B cell (primary cell): ENCODE data around the gene MFAP2. TPM values are rescaled to one million over a fixed set of nuclear protein-coding genes. Genes with fewer than 3 reads are reported as not detected.

Source experiments
- ATAC-seq: fragments of 200-7000 bp; cut with Tn5 transposase; one replicate; pipeline ENCODE4 v1.10.0; 2021; ENCODE audit warnings: low read depth, mild to moderate bottlenecking, moderate number of reproducible peaks, moderate library complexity
- CTCF ChIA-PET: fragments of 350-600 bp; sonication (Branson Sonifier 250); formaldehyde crosslinking; loops from one replicate; lab custom pipeline; 2021; ENCODE audit warnings: antibody characterized with exemption, inconsistent platforms; lab: Charles Lee
- POLR2A ChIA-PET: fragments of 350-600 bp; sonication (Branson Sonifier 250); formaldehyde crosslinking; loops from one replicate; lab custom pipeline; 2021; ENCODE audit warnings: antibody characterized with exemption; lab: Charles Lee
- DNase-seq: peaks from one replicate; pipeline ENCODE4 v3.0.0; 2013
- H2AFZ ChIP-seq: 2 replicates; pipeline ENCODE4 v1.6.1; 2012; ENCODE audit warnings: mild to moderate bottlenecking, low read depth, low read length; ENCODE audit not compliant: insufficient read depth, poor library complexity, severe bottlenecking
- H3K27ac ChIP-seq, 2 donors: 1 replicate in 1 of 2; 2 replicates in 1 of 2; pipeline ENCODE4 v1.5.1; 2012 to 2013; ENCODE audit warnings: low read length in 2 of 2, mild to moderate bottlenecking in 2 of 2, moderate library complexity in 1 of 2
- H3K27me3 ChIP-seq, 4 experiments: fragments of 200-600 bp in 1 of 4; sonication (generic) in 1 of 4; replicated peaks in 1 of 4; 1 replicate in 2 of 4; 2 replicates in 2 of 4; pipeline versions ENCODE4 v1.6.1 to v1.7.0; 2013 to 2016; ENCODE audit warnings: low read length in 3 of 4, mild to moderate bottlenecking in 2 of 4, mixed read lengths in 1 of 4, moderate library complexity in 1 of 4; ENCODE audit not compliant: insufficient read depth in 4 of 4, control insufficient read depth in 3 of 4; ENCODE audit errors: control extremely low read depth in 1 of 4
- H3K36me3 ChIP-seq, 2 experiments: replicated peaks in 1 of 2; 1 replicate in 1 of 2; 2 replicates in 1 of 2; pipeline versions ENCODE4 v1.6.1 to v1.7.1; 2013; ENCODE audit warnings: low read length in 1 of 2; ENCODE audit not compliant: insufficient read depth in 2 of 2, control insufficient read depth in 1 of 2; ENCODE audit errors: control extremely low read depth in 1 of 2, extremely low read depth in 1 of 2
- H3K4me1 ChIP-seq, 2 donors: fragments of 200-600 bp in 1 of 2; sonication (generic) in 1 of 2; 1 replicate in 1 of 2; 2 replicates in 1 of 2; pipeline versions ENCODE4 v1.5.1 to v1.6.1; 2013 to 2017; ENCODE audit warnings: low read length in 2 of 2; ENCODE audit not compliant: control insufficient read depth in 2 of 2, insufficient read depth in 2 of 2
- H3K4me2 ChIP-seq: replicated peaks from 2 replicates; pipeline ENCODE3; 2012; ENCODE audit warnings: mild to moderate bottlenecking, low read depth, low read length; ENCODE audit not compliant: poor library complexity, severe bottlenecking
- H3K4me3 ChIP-seq, 5 experiments: fragments of 200-600 bp in 1 of 5; sonication (generic) in 1 of 5; 1 replicate in 3 of 5; 2 replicates in 2 of 5; pipeline versions ENCODE4 v1.5.1 to v1.7.0; 2011 to 2016; ENCODE audit warnings: low read length in 4 of 5, mild to moderate bottlenecking in 4 of 5, low read depth in 2 of 5, control low read depth in 1 of 5, moderate library complexity in 1 of 5; ENCODE audit not compliant: insufficient read depth in 1 of 5; ENCODE audit errors: control extremely low read depth in 1 of 5, extremely low read depth in 1 of 5
- H3K79me2 ChIP-seq: fragments of 200-600 bp; sonication (generic); one replicate; pipeline ENCODE4 v1.6.0; 2016; ENCODE audit warnings: low read length; ENCODE audit not compliant: control insufficient read depth, insufficient read depth
- H3K9ac ChIP-seq: fragments of 200-600 bp; sonication (generic); 2 replicates; pipeline ENCODE4 v1.6.1; 2017; ENCODE audit warnings: mild to moderate bottlenecking, low read length, moderate library complexity
- H3K9me3 ChIP-seq, 3 donors: one replicate each; pipeline versions ENCODE4 v1.6.1 to v1.7.1; 2013; ENCODE audit warnings: low read length in 2 of 3; ENCODE audit not compliant: control insufficient read depth in 2 of 3, insufficient read depth in 1 of 3; ENCODE audit errors: control extremely low read depth in 1 of 3
- H4K20me1 ChIP-seq: 2 replicates; pipeline ENCODE4 v1.6.0; 2012; ENCODE audit warnings: mild to moderate bottlenecking, low read length; ENCODE audit not compliant: insufficient read depth, control insufficient read depth, poor library complexity, severe bottlenecking
- H3K27ac Mint-ChIP-seq: one replicate; pipeline ENCODE4 v1.8.0; 2021; ENCODE audit warnings: mixed read lengths
- H3K27me3 Mint-ChIP-seq: one replicate; pipeline ENCODE4 v1.8.0; 2021; ENCODE audit warnings: mixed read lengths
- H3K4me1 Mint-ChIP-seq: one replicate; pipeline ENCODE4 v1.8.0; 2021; ENCODE audit warnings: mixed read lengths
- H3K4me3 Mint-ChIP-seq: one replicate; pipeline ENCODE4 v1.8.0; 2021; ENCODE audit warnings: mixed read lengths
- H3K9me3 Mint-ChIP-seq: one replicate; pipeline ENCODE4 v1.8.0; 2022; ENCODE audit warnings: mixed read lengths; ENCODE audit not compliant: insufficient read depth
- EZH2 ChIP-seq: IDR thresholded peaks from 2 replicates; pipeline ENCODE4 v1.6.1; 2012; ENCODE audit warnings: borderline replicate concordance, low read depth, mild to moderate bottlenecking, moderate library complexity, low read length; ENCODE audit not compliant: insufficient read depth, poor library complexity, severe bottlenecking
- WGBS: methylation state at CpG from one replicate; pipeline ENCODE4 v1.1.5; 2013; ENCODE audit warnings: missing lambda C conversion rate; ENCODE audit not compliant: insufficient coverage; 5-methylcytosine and 5-hydroxymethylcytosine counted together
- intact Hi-C: fragments of 100-400 bp; cut with micrococcal nuclease; formaldehyde crosslinking; loops from one replicate; pipeline ENCODE4 v1.10.0; 2022
- polyA plus RNA-seq: library from polyadenylated mRNA; depleted of rRNA; stranded (reverse); fragments of >200 nt; gene quantifications from 2 replicates; pipeline ENCODE4 v1.2.3, GENCODE V29; 2012
- total RNA-seq, 2 donors: library from RNA; stranded (reverse); fragments of 120-200 nt in 1 of 2; gene quantifications; 1 replicate in 1 of 2; 2 replicates in 1 of 2; pipeline versions ENCODE4 v1.2.3 to v1.2.4, GENCODE V29; 2013 to 2022
- TF ChIP-seq, protein P1 (sequence below): fragments of 200-600 bp; IDR thresholded peaks from one replicate; pipeline ENCODE4 v1.8.0; 2022; ENCODE audit warnings: antibody characterized with exemption, mild to moderate bottlenecking

The MFAP2 gene
- total and polyA plus RNA-seq, 2 donors (not counting 1 experiment from before 2014, with no cell fraction given), result not detected

DNA sequence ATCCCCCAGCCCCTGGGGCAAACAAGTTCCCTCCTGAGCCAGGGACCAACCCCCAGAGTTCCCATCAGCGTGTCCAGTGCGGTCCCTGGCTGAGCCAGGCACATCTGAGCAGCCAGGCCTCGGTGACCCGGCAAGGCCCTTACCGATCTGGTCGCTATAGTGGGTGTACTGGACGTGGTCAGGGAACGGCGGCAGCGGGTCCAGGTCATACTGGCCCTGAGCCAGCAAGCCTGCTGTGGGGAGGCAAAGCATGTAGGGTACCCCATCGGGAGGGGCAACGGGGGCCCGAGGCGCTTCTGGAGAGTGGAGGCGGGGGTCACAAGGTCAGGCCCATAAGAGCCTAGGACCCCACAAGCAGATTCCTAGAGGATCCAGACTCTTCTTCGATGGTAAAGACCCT is 3.5 kb downstream of the MFAP2 start:
- CTCF ChIA-PET, result no interaction called here
- TF ChIP-seq, protein P1, sequence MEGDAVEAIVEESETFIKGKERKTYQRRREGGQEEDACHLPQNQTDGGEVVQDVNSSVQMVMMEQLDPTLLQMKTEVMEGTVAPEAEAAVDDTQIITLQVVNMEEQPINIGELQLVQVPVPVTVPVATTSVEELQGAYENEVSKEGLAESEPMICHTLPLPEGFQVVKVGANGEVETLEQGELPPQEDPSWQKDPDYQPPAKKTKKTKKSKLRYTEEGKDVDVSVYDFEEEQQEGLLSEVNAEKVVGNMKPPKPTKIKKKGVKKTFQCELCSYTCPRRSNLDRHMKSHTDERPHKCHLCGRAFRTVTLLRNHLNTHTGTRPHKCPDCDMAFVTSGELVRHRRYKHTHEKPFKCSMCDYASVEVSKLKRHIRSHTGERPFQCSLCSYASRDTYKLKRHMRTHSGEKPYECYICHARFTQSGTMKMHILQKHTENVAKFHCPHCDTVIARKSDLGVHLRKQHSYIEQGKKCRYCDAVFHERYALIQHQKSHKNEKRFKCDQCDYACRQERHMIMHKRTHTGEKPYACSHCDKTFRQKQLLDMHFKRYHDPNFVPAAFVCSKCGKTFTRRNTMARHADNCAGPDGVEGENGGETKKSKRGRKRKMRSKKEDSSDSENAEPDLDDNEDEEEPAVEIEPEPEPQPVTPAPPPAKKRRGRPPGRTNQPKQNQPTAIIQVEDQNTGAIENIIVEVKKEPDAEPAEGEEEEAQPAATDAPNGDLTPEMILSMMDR, result no peak
- no peak for TF ChIP-seq EZH2

DNA sequence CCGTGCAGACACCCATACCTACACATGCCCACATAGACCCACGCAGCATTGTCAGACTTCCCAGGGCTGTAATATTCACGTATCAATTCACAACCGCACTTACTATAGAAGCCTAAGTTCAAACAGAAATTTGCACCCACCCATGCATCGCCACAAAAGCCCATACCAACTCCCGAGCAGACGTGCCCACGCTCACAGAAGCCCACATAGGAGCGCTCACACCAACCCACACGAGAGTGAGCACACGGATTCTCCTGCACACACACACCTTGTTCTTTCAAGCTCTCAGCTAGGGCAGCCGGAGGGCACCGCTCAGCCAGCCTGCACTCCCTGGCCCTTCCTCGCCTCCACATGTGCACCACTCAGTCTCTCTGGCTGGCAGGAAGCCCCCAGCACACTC is 4.6 kb downstream of the MFAP2 start:
- H3K4me3 ChIP-seq, result no peak overlapping the region
- Mint-ChIP-seq H3K4me1 (peaks cover 3% of the 10 kb centered on the region), H3K27me3 (peaks cover 3% of the 10 kb centered on the region), H3K27ac (no peak overlapping the region), H3K4me3 (no peak overlapping the region), H3K9me3 (no peaks in the 10 kb centered on the region)
- POLR2A ChIA-PET, result no interaction called here
- CTCF ChIA-PET, result no interaction called here
- no peak overlapping the region for H3K27ac ChIP-seq
- H3K79me2 ChIP-seq, result no peaks in the 10 kb centered on the region
- 97% methylated on average over 14 of the region's 14 CpGs for WGBS
- H3K9ac ChIP-seq, result no peak overlapping the region
- intact Hi-C loops, result no loop called here
- peaks cover 0 to 2% (median 0%) of the 10 kb centered on the region in 3 donors for H3K9me3 ChIP-seq
- H3K36me3 ChIP-seq, result no peaks in the 10 kb centered on the region
- no peak for TF ChIP-seq EZH2
- TF ChIP-seq, protein P1, result no peak
- peaks cover 0 to 17% (median 3%) of the 10 kb centered on the region in 4 experiments for H3K27me3 ChIP-seq
- H3K4me1 ChIP-seq, result peaks cover 4 to 7% of the 10 kb centered on the region in 2 donors
- no peak for DNase-seq
- no peaks in the 10 kb centered on the region for H4K20me1 ChIP-seq
- no peak overlapping the region for H3K4me2 ChIP-seq
- H2AFZ ChIP-seq, result no peak overlapping the region
- ATAC-seq, result no peak

More for the DNA sequence above, 3.5 kb downstream of the MFAP2 start:
- POLR2A ChIA-PET, result no interaction called here
- no peak overlapping the region for H3K4me3 Mint-ChIP-seq
- ATAC-seq (no peak), DNase-seq (no peak)
- Histone ChIP-seq H2AFZ (no peak overlapping the region), H4K20me1 (no peaks in the 10 kb centered on the region), H3K4me3 (no peak overlapping the region), H3K27me3 (peaks cover 0 to 26% (median 6%) of the 10 kb centered on the region in 4 experiments), H3K4me1 (peaks cover 7 to 9% of the 10 kb centered on the region in 2 donors), H3K36me3 (no peaks in the 10 kb centered on the region), H3K9ac (no peak overlapping the region), H3K79me2 (no peaks in the 10 kb centered on the region), H3K4me2 (no peak overlapping the region), H3K27ac (no peak overlapping the region), H3K9me3 (peaks cover 0 to 4% (median 0%) of the 10 kb centered on the region in 3 donors)
- no peaks in the 10 kb centered on the region for H3K9me3 Mint-ChIP-seq
- H3K4me1 Mint-ChIP-seq, result peaks cover 11% of the 10 kb centered on the region
- no peak overlapping the region for H3K27ac Mint-ChIP-seq
- intact Hi-C loops, result no loop called here
- WGBS, result 94% methylated on average over 16 of the region's 16 CpGs
- peaks cover 12% of the 10 kb centered on the region for H3K27me3 Mint-ChIP-seq
